Measurements from ENCODE around the gene VIPAS39. TPM values are rescaled to one million over a fixed set of nuclear protein-coding genes. Genes with fewer than 3 reads are reported as not detected.

Gene VIPAS39
- total RNA-seq, 1 donor from 2014 or later = 24.3 TPM

GRCh38 chr14:77457115-77457521, 283 bp downstream of the VIPAS39 start:
- Mint-ChIP-seq H3K4me1 (ENCODE audit: low read depth) (peaks cover 30% of the 10 kb centered on the region), H3K36me3 (ENCODE audit: low read depth) (peaks cover 25% of the 10 kb centered on the region), H3K4me3 (ENCODE audit: unreplicated experiment) (peak overlapping the region; percentile 100), H3K27me3 (ENCODE audit: low read depth) (no peaks in the 10 kb centered on the region), H3K27ac (ENCODE audit: unreplicated experiment) (peak overlapping the region; percentile 100), H3K9me3 (ENCODE audit: low read depth) (no peaks in the 10 kb centered on the region)
- peak; percentile 23 for TF ChIP-seq CTCF (IDR thresholded peaks at IDR 0.05)
- DNase-seq (ENCODE audit: low spot score) = no peak

- no peak overlapping the region for H3K27ac Mint-ChIP-seq (ENCODE audit: unreplicated experiment)
- H3K27me3 Mint-ChIP-seq (ENCODE audit: low read depth) = no peaks in the 10 kb centered on the region
- DNase-seq (ENCODE audit: low spot score) = no peak
- peak overlapping the region; percentile 100 for H3K4me3 Mint-ChIP-seq (ENCODE audit: unreplicated experiment)
- H3K9me3 Mint-ChIP-seq (ENCODE audit: low read depth) = no peaks in the 10 kb centered on the region
- no peak for TF ChIP-seq CTCF (IDR thresholded peaks at IDR 0.05)
- H3K4me1 Mint-ChIP-seq (ENCODE audit: low read depth) = peaks cover 30% of the 10 kb centered on the region
- H3K36me3 Mint-ChIP-seq (ENCODE audit: low read depth) = peaks cover 24% of the 10 kb centered on the region
These were observed 1.3 kb downstream of the VIPAS39 start for GRCh38 chr14:77455966-77456640.

- no peaks in the 10 kb centered on the region for H3K4me1 Mint-ChIP-seq (ENCODE audit: low read depth)
- DNase-seq (ENCODE audit: low spot score) = no peak
- H3K4me3 Mint-ChIP-seq (ENCODE audit: unreplicated experiment) = no peak overlapping the region
- H3K36me3 Mint-ChIP-seq (ENCODE audit: low read depth) = peaks cover 33% of the 10 kb centered on the region
- no peak for TF ChIP-seq CTCF (IDR thresholded peaks at IDR 0.05)
- H3K9me3 Mint-ChIP-seq (ENCODE audit: low read depth) = no peaks in the 10 kb centered on the region
- no peak overlapping the region for H3K27ac Mint-ChIP-seq (ENCODE audit: unreplicated experiment)
- no peaks in the 10 kb centered on the region for H3K27me3 Mint-ChIP-seq (ENCODE audit: low read depth)
These were observed 15.2 kb downstream of the VIPAS39 start for GRCh38 chr14:77442196-77442595.

- H3K27ac Mint-ChIP-seq (ENCODE audit: unreplicated experiment) = no peak overlapping the region
- H3K4me3 Mint-ChIP-seq (ENCODE audit: unreplicated experiment) = no peak overlapping the region
- TF ChIP-seq CTCF (IDR thresholded peaks at IDR 0.05) = no peak
- H3K36me3 Mint-ChIP-seq (ENCODE audit: low read depth) = peaks cover 50% of the 10 kb centered on the region
- no peaks in the 10 kb centered on the region for H3K9me3 Mint-ChIP-seq (ENCODE audit: low read depth)
- DNase-seq (ENCODE audit: low spot score) = no peak
- no peaks in the 10 kb centered on the region for H3K4me1 Mint-ChIP-seq (ENCODE audit: low read depth)
- H3K27me3 Mint-ChIP-seq (ENCODE audit: low read depth) = no peaks in the 10 kb centered on the region
These were observed 17.5 kb downstream of the VIPAS39 start for GRCh38 chr14:77439861-77440260.

- H3K27me3 Mint-ChIP-seq (ENCODE audit: low read depth) = no peaks in the 10 kb centered on the region
- H3K4me3 Mint-ChIP-seq (ENCODE audit: unreplicated experiment) = no peak overlapping the region
- peaks cover 55% of the 10 kb centered on the region for H3K36me3 Mint-ChIP-seq (ENCODE audit: low read depth)
- H3K4me1 Mint-ChIP-seq (ENCODE audit: low read depth) = no peaks in the 10 kb centered on the region
- TF ChIP-seq CTCF (IDR thresholded peaks at IDR 0.05) = no peak
- no peaks in the 10 kb centered on the region for H3K9me3 Mint-ChIP-seq (ENCODE audit: low read depth)
- no peak overlapping the region for H3K27ac Mint-ChIP-seq (ENCODE audit: unreplicated experiment)
- no peak for DNase-seq (ENCODE audit: low spot score)
These were observed 18.8 kb downstream of the VIPAS39 start for GRCh38 chr14:77438596-77438995.

Measured in chondrocyte (in vitro differentiated cells).